Measurements from ENCODE around the gene INTU. TPM values are rescaled to one million over a fixed set of nuclear protein-coding genes. Genes with fewer than 3 reads are reported as not detected.

The INTU gene
- total RNA-seq, 4 donors from 2014 or later = 4.1 to 6.0 (median 4.8) TPM

DNA sequence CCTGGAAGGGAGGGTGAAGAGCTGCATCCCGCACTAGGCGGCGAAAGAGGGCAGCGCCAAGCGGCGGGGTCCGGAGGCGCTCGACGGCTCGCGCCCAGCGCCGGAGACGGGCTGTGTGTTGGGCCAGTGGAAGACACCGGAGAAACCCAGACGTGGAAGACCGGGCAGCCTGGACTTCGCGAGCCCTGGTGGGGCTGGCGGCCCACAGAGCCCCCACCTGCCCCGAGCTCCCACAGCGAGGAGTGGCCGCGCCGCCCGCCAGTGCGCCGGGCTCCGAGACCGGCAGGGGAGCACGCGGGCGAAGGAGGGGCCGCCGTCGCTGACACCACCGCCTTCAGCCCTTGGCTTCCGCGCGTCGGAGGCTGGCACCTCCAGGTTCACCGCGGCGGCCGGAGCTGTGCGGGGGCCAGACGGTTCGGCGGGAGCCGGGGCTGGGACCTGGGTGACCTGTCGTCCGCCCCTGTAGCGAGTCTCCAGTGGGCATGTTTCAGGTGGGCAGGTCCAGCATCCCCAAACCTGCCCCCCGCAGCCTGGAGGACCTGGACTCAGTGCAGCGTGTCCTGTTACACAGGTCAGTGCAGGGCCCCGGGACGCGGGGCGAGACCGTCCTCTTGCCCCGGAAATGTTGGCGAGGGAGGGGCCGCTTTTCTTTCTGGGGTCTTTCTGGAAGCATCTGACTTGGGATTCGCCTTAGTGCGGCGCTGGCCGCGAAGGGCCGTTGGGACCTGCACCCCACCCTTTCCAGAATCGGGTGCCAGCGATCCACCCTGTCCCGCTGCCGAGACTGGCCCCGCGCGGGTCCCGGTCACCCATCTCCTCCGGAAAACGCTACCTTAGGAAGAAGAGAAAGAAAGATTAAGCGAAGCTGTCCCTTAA, 9.6 kb upstream of the INTU start:
- H3K27ac ChIP-seq = peak overlapping the region; percentile 21 to 45 (median 42)
- no peak for TF ChIP-seq POLR2AphosphoS5 (IDR thresholded peaks at IDR 0.05)
- TF ChIP-seq, protein P1, sequence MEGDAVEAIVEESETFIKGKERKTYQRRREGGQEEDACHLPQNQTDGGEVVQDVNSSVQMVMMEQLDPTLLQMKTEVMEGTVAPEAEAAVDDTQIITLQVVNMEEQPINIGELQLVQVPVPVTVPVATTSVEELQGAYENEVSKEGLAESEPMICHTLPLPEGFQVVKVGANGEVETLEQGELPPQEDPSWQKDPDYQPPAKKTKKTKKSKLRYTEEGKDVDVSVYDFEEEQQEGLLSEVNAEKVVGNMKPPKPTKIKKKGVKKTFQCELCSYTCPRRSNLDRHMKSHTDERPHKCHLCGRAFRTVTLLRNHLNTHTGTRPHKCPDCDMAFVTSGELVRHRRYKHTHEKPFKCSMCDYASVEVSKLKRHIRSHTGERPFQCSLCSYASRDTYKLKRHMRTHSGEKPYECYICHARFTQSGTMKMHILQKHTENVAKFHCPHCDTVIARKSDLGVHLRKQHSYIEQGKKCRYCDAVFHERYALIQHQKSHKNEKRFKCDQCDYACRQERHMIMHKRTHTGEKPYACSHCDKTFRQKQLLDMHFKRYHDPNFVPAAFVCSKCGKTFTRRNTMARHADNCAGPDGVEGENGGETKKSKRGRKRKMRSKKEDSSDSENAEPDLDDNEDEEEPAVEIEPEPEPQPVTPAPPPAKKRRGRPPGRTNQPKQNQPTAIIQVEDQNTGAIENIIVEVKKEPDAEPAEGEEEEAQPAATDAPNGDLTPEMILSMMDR (IDR thresholded peaks at IDR 0.05) = peak in 2 of 5 experiments; percentile 13 to 16
- in situ Hi-C loops (cut with MboI; ENCODE audit: low pct_ligation_motif_present in 1 of 4, low pct_unique_long_range_greater_than_20kb in 1 of 4, low sequenced_read_pairs in 3 of 4) = loop anchor here in 1 of 4 donors (25.0 kb wide), 1 partner anchor 114 kb away; the partner anchor contains the start of gene SLC25A31
- H3K9me3 ChIP-seq = no peaks in the 10 kb centered on the region
- peak overlapping the region; percentile 33 to 55 (median 46) for H3K4me3 ChIP-seq
- peak; percentile 13 for DNase-seq
- no peaks in the 10 kb centered on the region for H3K36me3 ChIP-seq
- WGBS, 2 donors (ENCODE audit: low coverage in 1 of 2) = 13% methylated on average over 79 of the region's 81 CpGs; no CpG with 5 or more reads in 1 of the 2 donors
- intact Hi-C loops (cut with DNase I; ENCODE audit: low total_unique reads) = no loop called here
- peaks cover 0 to 19% (median 11%) of the 10 kb centered on the region in 4 donors for H3K4me1 ChIP-seq
- H3K27me3 ChIP-seq = peaks cover 66% of the 10 kb centered on the region

DNA sequence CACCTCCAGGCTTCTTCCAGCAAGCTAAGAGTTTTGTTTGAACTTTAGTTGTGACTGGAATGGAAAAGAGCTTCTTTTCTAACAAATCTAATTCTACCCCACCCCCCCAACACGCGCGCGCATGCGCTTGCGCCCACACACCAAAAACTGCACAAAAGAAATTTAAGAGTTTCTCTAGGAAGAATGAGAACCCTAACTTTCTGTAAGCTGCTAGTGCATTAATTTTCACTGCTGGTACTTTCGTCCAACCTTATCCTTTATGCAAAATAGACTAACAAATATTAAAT, 9.0 kb upstream of the INTU start:
- Histone ChIP-seq H3K4me3 (peak overlapping the region; percentile 33 to 55 (median 46)), H3K36me3 (no peaks in the 10 kb centered on the region), H3K4me1 (peaks cover 0 to 19% (median 11%) of the 10 kb centered on the region in 4 donors), H3K27ac (peak overlapping the region; percentile 21 to 45 (median 42)), H3K9me3 (no peaks in the 10 kb centered on the region), H3K27me3 (peaks cover 66% of the 10 kb centered on the region)
- TF ChIP-seq POLR2AphosphoS5 (IDR thresholded peaks at IDR 0.05) = no peak
- TF ChIP-seq, protein P1 (IDR thresholded peaks at IDR 0.05) = no peak
- no peak for TF ChIP-seq EP300 (IDR thresholded peaks at IDR 0.05; ENCODE audit: low read depth)
- no peak for TF ChIP-seq POLR2A (IDR thresholded peaks at IDR 0.05)
- 27 to 34% methylated on average over 7 of the region's 7 CpGs for WGBS, 2 donors (ENCODE audit: low coverage in 1 of 2)
- in situ Hi-C loops (cut with MboI; ENCODE audit: low pct_ligation_motif_present in 1 of 4, low pct_unique_long_range_greater_than_20kb in 1 of 4, low sequenced_read_pairs in 3 of 4) (loop anchor here in 1 of 4 donors (25.0 kb wide), 1 partner anchor 114 kb away; the partner anchor contains the start of gene SLC25A31), intact Hi-C loops (cut with DNase I; ENCODE audit: low total_unique reads) (no loop called here)
- DNase-seq = no peak

DNA sequence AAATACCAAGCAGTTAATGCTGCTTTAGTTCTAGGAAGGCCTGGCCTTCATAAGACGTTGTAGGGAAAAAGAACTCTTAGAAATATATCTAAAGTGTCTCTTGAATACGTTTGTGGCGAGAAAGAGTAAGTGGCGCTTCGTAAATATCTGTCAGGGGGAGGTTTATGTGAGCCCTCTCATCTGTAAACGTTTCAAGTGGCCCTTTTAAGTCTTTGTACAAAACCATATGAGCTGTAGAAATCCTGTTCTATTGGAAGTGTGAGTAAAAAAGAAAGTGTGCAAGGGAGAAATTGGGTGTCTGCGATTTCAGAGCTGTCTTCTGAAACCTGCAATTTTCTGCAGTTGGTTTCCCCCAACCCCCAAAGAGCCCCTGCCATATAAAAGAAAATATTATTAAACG, 8.6 kb upstream of the INTU start:
- no peaks in the 10 kb centered on the region for H3K36me3 ChIP-seq
- in situ Hi-C loops (cut with MboI; ENCODE audit: low pct_ligation_motif_present in 1 of 4, low pct_unique_long_range_greater_than_20kb in 1 of 4, low sequenced_read_pairs in 3 of 4) = loop anchor here in 1 of 4 donors (25.0 kb wide), 1 partner anchor 113 kb away; the partner anchor contains the start of gene SLC25A31
- H3K9me3 ChIP-seq = no peaks in the 10 kb centered on the region
- no peak overlapping the region for H3K27ac ChIP-seq
- intact Hi-C loops (cut with DNase I; ENCODE audit: low total_unique reads) = no loop called here
- WGBS, 2 donors (ENCODE audit: low coverage in 1 of 2) = 48 to 53% methylated on average over 7 to 8 of the region's 8 CpGs
- H3K27me3 ChIP-seq = peaks cover 66% of the 10 kb centered on the region
- peaks cover 0 to 19% (median 11%) of the 10 kb centered on the region in 4 donors for H3K4me1 ChIP-seq
- DNase-seq = no peak
- H3K4me3 ChIP-seq = peak overlapping the region in 1 of 4 donors; percentile 55
- TF ChIP-seq, protein P1 (IDR thresholded peaks at IDR 0.05) = no peak
- TF ChIP-seq POLR2A (IDR thresholded peaks at IDR 0.05) (no peak), EP300 (IDR thresholded peaks at IDR 0.05; ENCODE audit: low read depth) (no peak), POLR2AphosphoS5 (IDR thresholded peaks at IDR 0.05) (no peak)

DNA sequence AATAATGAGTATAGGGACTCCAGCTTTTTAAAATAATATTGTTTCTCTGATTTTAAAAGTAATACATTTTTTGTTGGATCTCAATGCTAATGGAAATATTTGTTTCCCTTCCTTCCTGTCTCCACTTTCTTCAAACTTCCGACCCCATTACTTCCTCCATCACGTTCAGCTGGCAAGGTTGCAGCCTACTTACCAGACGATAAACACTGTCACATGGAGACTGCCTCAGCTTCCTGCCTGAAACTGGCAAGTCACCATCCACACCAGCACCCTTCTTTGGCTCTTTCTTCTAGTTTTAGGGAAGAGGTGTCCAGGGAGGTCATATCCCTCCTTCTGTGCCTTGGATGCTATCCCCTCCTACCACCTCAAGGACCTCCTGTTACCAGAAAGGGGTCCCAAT, 3.4 kb upstream of the INTU start:
- no peaks in the 10 kb centered on the region for H3K36me3 ChIP-seq
- intact Hi-C loops (cut with DNase I; ENCODE audit: low total_unique reads) = no loop called here
- in situ Hi-C loops (cut with MboI; ENCODE audit: low pct_ligation_motif_present in 1 of 4, low pct_unique_long_range_greater_than_20kb in 1 of 4, low sequenced_read_pairs in 3 of 4) = no loop called here
- H3K4me1 ChIP-seq = peaks cover 0 to 15% (median 0%) of the 10 kb centered on the region in 4 donors
- no peaks in the 10 kb centered on the region for H3K9me3 ChIP-seq
- 46 to 50% methylated on average over 3 of the region's 3 CpGs for WGBS, 2 donors (ENCODE audit: low coverage in 1 of 2)
- no peak overlapping the region for H3K27ac ChIP-seq
- H3K27me3 ChIP-seq = peaks cover 22% of the 10 kb centered on the region
- no peak for DNase-seq
- H3K4me3 ChIP-seq = no peak overlapping the region
- TF ChIP-seq POLR2A (IDR thresholded peaks at IDR 0.05) = no peak
- TF ChIP-seq, protein P1 (IDR thresholded peaks at IDR 0.05) = no peak
